Mesenchymal stem cell (in vitro differentiated cells and primary cell): ENCODE results near the gene THADA.

Experiments used
- DNase-seq: peaks from one replicate; pipeline ENCODE4 v3.0.0-alpha.2; 2013
- H2AFZ ChIP-seq: one replicate; pipeline ENCODE4 v1.6.1; 2013; ENCODE audit warnings: low read depth, mild to moderate bottlenecking, control low read depth, inconsistent platforms, low read length, moderate library complexity
- H2AK5ac ChIP-seq: 2 replicates; pipeline ENCODE4 v1.6.1; 2013; ENCODE audit warnings: low read length, moderate library complexity, mild to moderate bottlenecking, inconsistent platforms; ENCODE audit not compliant: severe bottlenecking
- H2BK120ac ChIP-seq: one replicate; pipeline ENCODE4 v1.6.1; 2013; ENCODE audit warnings: low read depth, mild to moderate bottlenecking, inconsistent platforms, low read length, moderate library complexity
- H2BK12ac ChIP-seq, 2 experiments: one replicate each; pipeline ENCODE4 v1.6.1; 2013; ENCODE audit warnings: inconsistent platforms in 2 of 2, low read length in 2 of 2, mild to moderate bottlenecking in 2 of 2, moderate library complexity in 2 of 2, control low read depth in 1 of 2
- H2BK15ac ChIP-seq: one replicate; pipeline ENCODE4 v1.6.1; 2013; ENCODE audit warnings: mild to moderate bottlenecking, low read depth, inconsistent platforms; ENCODE audit not compliant: poor library complexity, severe bottlenecking
- H2BK5ac ChIP-seq: 2 replicates; pipeline ENCODE4 v1.6.1; 2013; ENCODE audit warnings: low read depth, mild to moderate bottlenecking, low read length, control low read depth, inconsistent platforms; ENCODE audit not compliant: poor library complexity, severe bottlenecking
- H3K14ac ChIP-seq, 2 experiments: one replicate each; pipeline ENCODE4 v1.6.1; 2013; ENCODE audit warnings: inconsistent platforms in 2 of 2, low read length in 2 of 2, control low read depth in 1 of 2, mild to moderate bottlenecking in 1 of 2, moderate library complexity in 1 of 2
- H3K18ac ChIP-seq, 2 experiments: one replicate each; pipeline ENCODE4 v1.6.1; 2013; ENCODE audit warnings: inconsistent platforms in 2 of 2, low read length in 2 of 2, control low read depth in 1 of 2, low read depth in 1 of 2, mild to moderate bottlenecking in 1 of 2
- H3K23ac ChIP-seq, 2 experiments: one replicate each; pipeline ENCODE4 v1.6.1; 2013; ENCODE audit warnings: inconsistent platforms in 2 of 2, low read length in 2 of 2, mild to moderate bottlenecking in 2 of 2, moderate library complexity in 2 of 2, control low read depth in 1 of 2
- H3K27ac ChIP-seq: 2 replicates; pipeline ENCODE4 v1.5.1; 2013; ENCODE audit warnings: mild to moderate bottlenecking, moderate library complexity, low read length, control low read depth, inconsistent platforms; ENCODE audit not compliant: poor library complexity, severe bottlenecking
- H3K27me3 ChIP-seq, 2 experiments: 2 replicates each; pipeline versions ENCODE4 v1.6.1 to v1.7.0; 2013; ENCODE audit warnings: low read length in 2 of 2, mild to moderate bottlenecking in 2 of 2, moderate library complexity in 2 of 2, control low read depth in 1 of 2, inconsistent platforms in 1 of 2; ENCODE audit not compliant: control insufficient read depth in 1 of 2, insufficient read depth in 1 of 2
- H3K36me3 ChIP-seq, 2 experiments: 2 replicates each; pipeline versions ENCODE4 v1.6.1 to v1.7.0; 2013; ENCODE audit warnings: low read length in 2 of 2, control low read depth in 1 of 2, inconsistent platforms in 1 of 2, low read depth in 1 of 2, mild to moderate bottlenecking in 1 of 2; ENCODE audit not compliant: insufficient read depth in 2 of 2, control insufficient read depth in 1 of 2
- H3K4ac ChIP-seq, 2 experiments: one replicate each; pipeline ENCODE4 v1.6.1; 2013; ENCODE audit warnings: inconsistent platforms in 2 of 2, low read length in 2 of 2, mild to moderate bottlenecking in 2 of 2, moderate library complexity in 2 of 2, control low read depth in 1 of 2, low read depth in 1 of 2
- H3K4me1 ChIP-seq: 2 replicates; pipeline ENCODE4 v1.6.1; 2013; ENCODE audit warnings: low read depth, low read length, control low read depth; ENCODE audit not compliant: control insufficient read depth, insufficient read depth
- H3K4me2 ChIP-seq: 2 replicates; pipeline ENCODE4 v1.6.1; 2013; ENCODE audit warnings: low read length, mild to moderate bottlenecking, inconsistent platforms; ENCODE audit not compliant: poor library complexity, severe bottlenecking
- H3K4me3 ChIP-seq, 2 experiments: 2 replicates each; pipeline versions ENCODE4 v1.5.1 to v1.7.0; 2013; ENCODE audit warnings: low read length in 2 of 2, mild to moderate bottlenecking in 2 of 2, control low read depth in 1 of 2, low read depth in 1 of 2; ENCODE audit not compliant: insufficient read depth in 1 of 2
- H3K79me1 ChIP-seq: replicated peaks from 2 replicates; pipeline ENCODE4 v1.6.1; 2013; ENCODE audit warnings: mild to moderate bottlenecking, control low read depth, low read length, inconsistent platforms; ENCODE audit not compliant: poor library complexity, severe bottlenecking
- H3K9ac ChIP-seq: 2 replicates; pipeline ENCODE4 v1.7.0; 2013; ENCODE audit warnings: mild to moderate bottlenecking, low read length, moderate library complexity
- H3K9me3 ChIP-seq: 2 replicates; pipeline ENCODE4 v1.7.0; 2013; ENCODE audit warnings: mild to moderate bottlenecking, low read length; ENCODE audit not compliant: control insufficient read depth
- H4K8ac ChIP-seq: one replicate; pipeline ENCODE4 v1.6.1; 2013; ENCODE audit warnings: inconsistent platforms, mild to moderate bottlenecking, low read length, moderate library complexity
- H4K91ac ChIP-seq: one replicate; pipeline ENCODE4 v1.6.1; 2013; ENCODE audit warnings: mild to moderate bottlenecking, low read length, inconsistent platforms
- WGBS: methylation state at CpG from one replicate; pipeline ENCODE4 v1.1.7; 2013; ENCODE audit warnings: mixed read lengths; 5-methylcytosine and 5-hydroxymethylcytosine counted together

THADA gene

GRCh38 chr2:43228321-43228751 lies 367.5 kb downstream of the THADA start:
- H2BK5ac ChIP-seq, result no peak overlapping the region
- no peaks in the 10 kb centered on the region for H3K27me3 ChIP-seq
- peaks cover 3% of the 10 kb centered on the region for H3K79me1 ChIP-seq
- H4K8ac ChIP-seq, result peak overlapping the region; percentile 23
- peak overlapping the region; percentile 14 for H2AK5ac ChIP-seq
- peaks cover 12% of the 10 kb centered on the region for H3K4me1 ChIP-seq
- peak overlapping the region; percentile 65 for H3K27ac ChIP-seq
- H3K14ac ChIP-seq, result no peak overlapping the region
- no peaks in the 10 kb centered on the region for H3K9me3 ChIP-seq
- peak overlapping the region in 1 of 2 experiments; percentile 89 for H3K4me3 ChIP-seq
- H2BK12ac ChIP-seq, result peak overlapping the region; percentile 56 to 60
- WGBS, result 67% methylated on average over 2 of the region's 2 CpGs
- no peak overlapping the region for H3K4me2 ChIP-seq
- H3K9ac ChIP-seq, result peak overlapping the region; percentile 96
- H2AFZ ChIP-seq, result no peak overlapping the region
- H2BK120ac ChIP-seq, result no peak overlapping the region
- H3K18ac ChIP-seq, result peak overlapping the region; percentile 71 to 76
- H4K91ac ChIP-seq, result peak overlapping the region; percentile 69
- peak overlapping the region; percentile 80 for H2BK15ac ChIP-seq
- H3K23ac ChIP-seq, result no peak overlapping the region
- peak overlapping the region in 1 of 2 experiments; percentile 71 for H3K4ac ChIP-seq
- DNase-seq, result peak; percentile 15
- H3K36me3 ChIP-seq, result peaks cover 21 to 28% of the 10 kb centered on the region in 2 experiments

DNA sequence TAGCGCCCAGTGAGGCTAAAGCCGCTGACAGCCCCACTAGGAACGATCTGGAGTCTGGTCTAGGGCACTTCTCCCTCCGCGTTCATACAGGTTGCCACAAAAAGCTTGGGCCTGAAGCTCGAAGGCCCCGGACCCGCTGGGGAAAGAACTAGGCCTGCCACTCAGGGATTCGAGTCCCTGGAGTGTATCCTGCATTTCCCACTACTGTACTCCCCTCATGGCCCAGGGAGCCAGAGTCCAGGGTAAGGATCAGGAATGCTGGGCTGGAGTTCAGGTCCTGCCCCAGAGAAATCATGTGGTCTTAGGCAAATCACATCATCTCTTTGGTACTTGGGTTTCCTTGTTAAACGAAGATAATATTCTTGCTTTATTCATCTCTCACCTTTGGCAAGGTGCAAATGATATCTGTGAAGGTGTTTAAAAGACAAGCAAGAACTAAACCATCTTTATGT lies 368.0 kb downstream of the THADA start:
- Histone ChIP-seq H3K9ac (peak overlapping the region; percentile 96), H2AK5ac (peak overlapping the region; percentile 80), H3K36me3 (peaks cover 21 to 32% of the 10 kb centered on the region in 2 experiments), H3K23ac (no peak overlapping the region), H2BK120ac (peak overlapping the region; percentile 89), H3K4me3 (peak overlapping the region; percentile 77 to 89), H4K8ac (peak overlapping the region; percentile 94), H3K9me3 (no peaks in the 10 kb centered on the region), H3K18ac (peak overlapping the region; percentile 98), H2BK12ac (peak overlapping the region; percentile 26 to 69), H3K79me1 (peaks cover 3% of the 10 kb centered on the region), H3K14ac (peak overlapping the region in 1 of 2 experiments; percentile 97), H3K4ac (peak overlapping the region; percentile 89 to 97), H4K91ac (peak overlapping the region; percentile 97), H3K27me3 (no peaks in the 10 kb centered on the region), H3K4me2 (peak overlapping the region; percentile 96), H2AFZ (no peak overlapping the region), H3K27ac (peak overlapping the region; percentile 6), H2BK5ac (no peak overlapping the region), H3K4me1 (peaks cover 12% of the 10 kb centered on the region), H2BK15ac (peak overlapping the region; percentile 98)
- WGBS, result 8% methylated on average over 9 of the region's 10 CpGs
- DNase-seq, result no peak

- peak overlapping the region in 1 of 2 experiments; percentile 95 for H3K23ac ChIP-seq
- H2BK12ac ChIP-seq, result peak overlapping the region; percentile 69 to 85
- H3K18ac ChIP-seq, result peak overlapping the region; percentile 98
- peak overlapping the region; percentile 97 for H3K4ac ChIP-seq
- peak overlapping the region; percentile 98 for H2BK15ac ChIP-seq
- H4K91ac ChIP-seq, result peak overlapping the region; percentile 97
- H3K14ac ChIP-seq, result peak overlapping the region in 1 of 2 experiments; percentile 97
- peak overlapping the region; percentile 96 for H3K9ac ChIP-seq
- peak overlapping the region; percentile 96 for H3K4me2 ChIP-seq
- H4K8ac ChIP-seq, result peak overlapping the region; percentile 94
- H2BK120ac ChIP-seq, result peak overlapping the region; percentile 89
- peak overlapping the region; percentile 77 to 89 for H3K4me3 ChIP-seq
- under 1% methylated on average over 71 of the region's 77 CpGs for WGBS
- DNase-seq, result peak; percentile 93
- peak overlapping the region; percentile 87 for H2BK5ac ChIP-seq
- H3K9me3 ChIP-seq, result no peaks in the 10 kb centered on the region
- no peak overlapping the region for H2AFZ ChIP-seq
- H3K27me3 ChIP-seq, result no peaks in the 10 kb centered on the region
- H2AK5ac ChIP-seq, result peak overlapping the region; percentile 69
- peak overlapping the region; percentile 95 for H3K27ac ChIP-seq
- H3K4me1 ChIP-seq, result peaks cover 12% of the 10 kb centered on the region
- peaks cover 3% of the 10 kb centered on the region for H3K79me1 ChIP-seq
- peaks cover 16 to 39% of the 10 kb centered on the region in 2 experiments for H3K36me3 ChIP-seq
These were observed 368.6 kb downstream of the THADA start for GRCh38 chr2:43226955-43227829.

DNA sequence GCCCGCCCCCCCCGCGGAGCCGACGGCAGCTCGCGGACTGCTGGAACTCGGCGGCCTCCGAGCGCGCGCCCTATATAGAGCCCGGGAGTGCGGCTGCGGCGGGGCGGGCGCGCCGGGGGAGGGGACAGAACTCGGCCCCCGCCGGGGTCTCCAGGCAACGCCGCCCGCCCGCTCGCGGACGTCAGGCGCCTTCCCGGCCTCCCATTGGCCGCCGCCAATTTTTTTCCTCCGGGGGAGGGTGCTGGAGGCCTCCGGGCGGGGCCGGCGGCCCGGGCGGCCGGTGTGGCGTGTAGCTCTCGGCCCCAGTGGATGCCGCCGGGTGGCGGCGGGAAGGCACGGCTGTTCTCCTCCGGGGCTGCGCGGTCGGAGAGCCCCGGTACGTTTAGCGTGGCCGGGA lies 369.3 kb downstream of the THADA start, which contains the start of gene ZFP36L2:
Gene ZFP36L2 (minus strand): TSS at position 49 of the 397 bp plus-strand sequence. CDS start 291 bp downstream, outside the sequence.
- peak within 1 kb of the TSS; percentile 94 for H4K8ac ChIP-seq
- peak within 1 kb of the TSS; percentile 69 to 89 for H2BK12ac ChIP-seq
- H3K36me3 ChIP-seq, result peaks cover 16 to 40% of the 10 kb centered on the region in 2 experiments
- peak within 1 kb of the TSS; percentile 69 for H2AK5ac ChIP-seq
- DNase-seq, result peak; percentile 97
- H2BK120ac ChIP-seq, result peak within 1 kb of the TSS; percentile 89
- no peaks in the 10 kb centered on the region for H3K9me3 ChIP-seq
- H3K27me3 ChIP-seq, result no peaks in the 10 kb centered on the region
- H3K9ac ChIP-seq, result peak within 1 kb of the TSS; percentile 100
- peak within 1 kb of the TSS; percentile 99 for H3K27ac ChIP-seq
- H3K79me1 ChIP-seq, result peaks cover 3% of the 10 kb centered on the region
- peak within 1 kb of the TSS; percentile 97 to 99 for H3K4ac ChIP-seq
- H3K18ac ChIP-seq, result peak within 1 kb of the TSS; percentile 98
- under 1% methylated on average over 46 of the region's 58 CpGs for WGBS
- H2BK5ac ChIP-seq, result peak within 1 kb of the TSS; percentile 96
- H4K91ac ChIP-seq, result peak within 1 kb of the TSS; percentile 97
- H2BK15ac ChIP-seq, result peak within 1 kb of the TSS; percentile 98
- H3K14ac ChIP-seq, result peak within 1 kb of the TSS; percentile 68 to 97
- no peak within 1 kb of the TSS for H2AFZ ChIP-seq
- peak within 1 kb of the TSS; percentile 25 to 99 for H3K23ac ChIP-seq
- peak within 1 kb of the TSS; percentile 87 to 89 for H3K4me3 ChIP-seq
- peaks cover 12% of the 10 kb centered on the region for H3K4me1 ChIP-seq
- H3K4me2 ChIP-seq, result peak within 1 kb of the TSS; percentile 96
